ENCODE data around the gene PYROXD2. TPM values are rescaled to one million over a fixed set of nuclear protein-coding genes. Genes with fewer than 3 reads are reported as not detected.

The PYROXD2 gene
- total and polyA plus RNA-seq, 2 of the 13 experiments (the other 11 are each of a cell fraction or from before 2014, with no cell fraction given): 2.0 to 6.2 TPM

- TF ChIP-seq, protein P1, sequence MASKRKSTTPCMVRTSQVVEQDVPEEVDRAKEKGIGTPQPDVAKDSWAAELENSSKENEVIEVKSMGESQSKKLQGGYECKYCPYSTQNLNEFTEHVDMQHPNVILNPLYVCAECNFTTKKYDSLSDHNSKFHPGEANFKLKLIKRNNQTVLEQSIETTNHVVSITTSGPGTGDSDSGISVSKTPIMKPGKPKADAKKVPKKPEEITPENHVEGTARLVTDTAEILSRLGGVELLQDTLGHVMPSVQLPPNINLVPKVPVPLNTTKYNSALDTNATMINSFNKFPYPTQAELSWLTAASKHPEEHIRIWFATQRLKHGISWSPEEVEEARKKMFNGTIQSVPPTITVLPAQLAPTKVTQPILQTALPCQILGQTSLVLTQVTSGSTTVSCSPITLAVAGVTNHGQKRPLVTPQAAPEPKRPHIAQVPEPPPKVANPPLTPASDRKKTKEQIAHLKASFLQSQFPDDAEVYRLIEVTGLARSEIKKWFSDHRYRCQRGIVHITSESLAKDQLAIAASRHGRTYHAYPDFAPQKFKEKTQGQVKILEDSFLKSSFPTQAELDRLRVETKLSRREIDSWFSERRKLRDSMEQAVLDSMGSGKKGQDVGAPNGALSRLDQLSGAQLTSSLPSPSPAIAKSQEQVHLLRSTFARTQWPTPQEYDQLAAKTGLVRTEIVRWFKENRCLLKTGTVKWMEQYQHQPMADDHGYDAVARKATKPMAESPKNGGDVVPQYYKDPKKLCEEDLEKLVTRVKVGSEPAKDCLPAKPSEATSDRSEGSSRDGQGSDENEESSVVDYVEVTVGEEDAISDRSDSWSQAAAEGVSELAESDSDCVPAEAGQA (IDR thresholded peaks at IDR 0.05; ENCODE audit: low read depth): no peak
- TF ChIP-seq, protein P1 (CRISPR knock-in tag; IDR thresholded peaks at IDR 0.05; ENCODE audit: borderline replicate concordance): no peak
Measured at GRCh38 chr10:98339799-98340198, 75.2 kb downstream of the PYROXD2 start (continued).

DNA sequence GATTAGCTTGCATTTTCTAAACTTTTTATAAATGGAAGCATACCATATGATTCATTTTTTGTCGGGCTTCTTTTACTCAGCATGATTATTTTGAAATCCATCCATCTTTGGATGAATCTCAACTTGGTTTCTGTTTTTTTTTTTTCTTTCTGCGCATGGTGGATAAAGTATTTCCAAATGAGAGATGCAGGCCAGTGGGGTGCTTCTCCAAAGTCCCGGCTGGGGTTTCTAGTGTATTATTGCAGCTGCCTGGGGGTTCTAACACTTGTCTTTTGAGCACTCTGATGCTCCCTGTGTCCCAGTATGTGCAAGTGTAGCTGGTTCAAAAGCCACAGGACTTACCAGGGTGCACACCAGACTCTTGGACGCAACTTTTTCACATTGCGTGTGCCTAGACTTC lies 76.1 kb downstream of the PYROXD2 start:
- Histone ChIP-seq H3K4me2 (ENCODE audit: low read depth, low read length) (no peak overlapping the region), H3K4me1 (ENCODE audit: insufficient read depth, low read length) (no peaks in the 10 kb centered on the region), H3K36me3 (replicated peaks in 1 of 2; ENCODE audit: control insufficient read depth in 1 of 2, insufficient read depth in 2 of 2, low read length in 2 of 2) (no peaks in the 10 kb centered on the region), H3K27me3 (ENCODE audit: control insufficient read depth in 1 of 2, insufficient read depth in 2 of 2, low read length in 2 of 2) (peaks cover 3 to 21% of the 10 kb centered on the region in 2 experiments; a peak in 2 of 5 replicates), H3K4me3 (replicated peaks in 1 of 3; ENCODE audit: insufficient read depth in 1 of 3, low read depth in 2 of 3, low read length in 3 of 3) (no peak overlapping the region), H3K27ac (ENCODE audit: extremely low read length, insufficient read depth, low read length) (no peak overlapping the region), H3K9me3 (ENCODE audit: low read length) (no peaks in the 10 kb centered on the region), H3K79me2 (ENCODE audit: insufficient read depth, low read length) (no peaks in the 10 kb centered on the region), H3K9ac (ENCODE audit: insufficient read depth, low read depth, low read length) (no peak overlapping the region), H2AFZ (ENCODE audit: low read length) (no peak overlapping the region), H4K20me1 (ENCODE audit: insufficient read depth, low read length) (no peaks in the 10 kb centered on the region)
- ATAC-seq (no peak), FAIRE-seq (no peak), DNase-seq (ENCODE audit: low spot score) (no peak)
- no TSS peak for BruUV-seq (replicated peaks)
- WGBS (ENCODE audit: low lambda C conversion rate): 41% methylated on average over 5 of the region's 5 CpGs
- CTCF ChIA-PET (ENCODE audit: low intra/inter-chr PET ratio, low total read pairs): no interaction called here
- in situ Hi-C loops (cut with HindIII; ENCODE audit: extremely low pct_ligation_motif_present, low pct_unique_long_range_greater_than_20kb) (no loop called here), intact Hi-C loops (cut with micrococcal nuclease; ENCODE audit: unreplicated experiment) (no loop called here)
- POLR2A ChIA-PET: no interaction called here
- TF ChIP-seq KDM2A (CRISPR knock-in tag; IDR thresholded peaks at IDR 0.05; ENCODE audit: borderline replicate concordance, low read depth): no peak
- TF ChIP-seq, protein P2, sequence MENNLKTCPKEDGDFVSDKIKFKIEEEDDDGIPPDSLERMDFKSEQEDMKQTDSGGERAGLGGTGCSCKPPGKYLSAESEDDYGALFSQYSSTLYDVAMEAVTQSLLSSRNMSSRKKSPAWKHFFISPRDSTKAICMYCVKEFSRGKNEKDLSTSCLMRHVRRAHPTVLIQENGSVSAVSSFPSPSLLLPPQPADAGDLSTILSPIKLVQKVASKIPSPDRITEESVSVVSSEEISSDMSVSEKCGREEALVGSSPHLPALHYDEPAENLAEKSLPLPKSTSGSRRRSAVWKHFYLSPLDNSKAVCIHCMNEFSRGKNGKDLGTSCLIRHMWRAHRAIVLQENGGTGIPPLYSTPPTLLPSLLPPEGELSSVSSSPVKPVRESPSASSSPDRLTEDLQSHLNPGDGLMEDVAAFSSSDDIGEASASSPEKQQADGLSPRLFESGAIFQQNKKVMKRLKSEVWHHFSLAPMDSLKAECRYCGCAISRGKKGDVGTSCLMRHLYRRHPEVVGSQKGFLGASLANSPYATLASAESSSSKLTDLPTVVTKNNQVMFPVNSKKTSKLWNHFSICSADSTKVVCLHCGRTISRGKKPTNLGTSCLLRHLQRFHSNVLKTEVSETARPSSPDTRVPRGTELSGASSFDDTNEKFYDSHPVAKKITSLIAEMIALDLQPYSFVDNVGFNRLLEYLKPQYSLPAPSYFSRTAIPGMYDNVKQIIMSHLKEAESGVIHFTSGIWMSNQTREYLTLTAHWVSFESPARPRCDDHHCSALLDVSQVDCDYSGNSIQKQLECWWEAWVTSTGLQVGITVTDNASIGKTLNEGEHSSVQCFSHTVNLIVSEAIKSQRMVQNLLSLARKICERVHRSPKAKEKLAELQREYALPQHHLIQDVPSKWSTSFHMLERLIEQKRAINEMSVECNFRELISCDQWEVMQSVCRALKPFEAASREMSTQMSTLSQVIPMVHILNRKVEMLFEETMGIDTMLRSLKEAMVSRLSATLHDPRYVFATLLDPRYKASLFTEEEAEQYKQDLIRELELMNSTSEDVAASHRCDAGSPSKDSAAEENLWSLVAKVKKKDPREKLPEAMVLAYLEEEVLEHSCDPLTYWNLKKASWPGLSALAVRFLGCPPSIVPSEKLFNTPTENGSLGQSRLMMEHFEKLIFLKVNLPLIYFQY (CRISPR knock-in tag; IDR thresholded peaks at IDR 0.05; ENCODE audit: borderline replicate concordance): no peak
- TF ChIP-seq ZSCAN29 (CRISPR knock-in tag; conservative IDR thresholded peaks at IDR 0.05): no peak
- TF ChIP-seq GATAD2A (CRISPR knock-in tag; IDR thresholded peaks at IDR 0.05): no peak
- TF ChIP-seq NR2F6 (IDR thresholded peaks at IDR 0.05): no peak
- TF ChIP-seq NR2F6 (CRISPR knock-in tag; IDR thresholded peaks at IDR 0.05): no peak
- TF ChIP-seq HNF4G (IDR thresholded peaks at IDR 0.05; ENCODE audit: borderline replicate concordance, low read depth, low read length): no peak
- TF ChIP-seq HNF4G (CRISPR knock-in tag; IDR thresholded peaks at IDR 0.05; ENCODE audit: borderline replicate concordance, low read depth): no peak
- TF ChIP-seq ZC3H4 (CRISPR knock-in tag; IDR thresholded peaks at IDR 0.05; ENCODE audit: borderline replicate concordance): no peak
- TF ChIP-seq, protein P3, sequence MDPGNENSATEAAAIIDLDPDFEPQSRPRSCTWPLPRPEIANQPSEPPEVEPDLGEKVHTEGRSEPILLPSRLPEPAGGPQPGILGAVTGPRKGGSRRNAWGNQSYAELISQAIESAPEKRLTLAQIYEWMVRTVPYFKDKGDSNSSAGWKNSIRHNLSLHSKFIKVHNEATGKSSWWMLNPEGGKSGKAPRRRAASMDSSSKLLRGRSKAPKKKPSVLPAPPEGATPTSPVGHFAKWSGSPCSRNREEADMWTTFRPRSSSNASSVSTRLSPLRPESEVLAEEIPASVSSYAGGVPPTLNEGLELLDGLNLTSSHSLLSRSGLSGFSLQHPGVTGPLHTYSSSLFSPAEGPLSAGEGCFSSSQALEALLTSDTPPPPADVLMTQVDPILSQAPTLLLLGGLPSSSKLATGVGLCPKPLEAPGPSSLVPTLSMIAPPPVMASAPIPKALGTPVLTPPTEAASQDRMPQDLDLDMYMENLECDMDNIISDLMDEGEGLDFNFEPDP (CRISPR knock-in tag; conservative IDR thresholded peaks at IDR 0.05): no peak
- TF ChIP-seq ZNF383 (CRISPR knock-in tag; IDR thresholded peaks at IDR 0.05; ENCODE audit: borderline replicate concordance): no peak
